Endometrium (tissue), 2 donors: ENCODE results near the gene CCNQ.
"Not testable (repeated sequence)": the region's sequence is repeated elsewhere in the genome, so short reads cannot be mapped to it uniquely, and the experiment has no call there.

Experiments
- FAIRE-seq: peaks from 2 replicates; lab custom pipeline; 2012; peaks lifted over from hg19 to GRCh38; lab: Jason Lieb, UNC
- donor health status: control.
- donor health status: control.

CCNQ gene

DNA sequence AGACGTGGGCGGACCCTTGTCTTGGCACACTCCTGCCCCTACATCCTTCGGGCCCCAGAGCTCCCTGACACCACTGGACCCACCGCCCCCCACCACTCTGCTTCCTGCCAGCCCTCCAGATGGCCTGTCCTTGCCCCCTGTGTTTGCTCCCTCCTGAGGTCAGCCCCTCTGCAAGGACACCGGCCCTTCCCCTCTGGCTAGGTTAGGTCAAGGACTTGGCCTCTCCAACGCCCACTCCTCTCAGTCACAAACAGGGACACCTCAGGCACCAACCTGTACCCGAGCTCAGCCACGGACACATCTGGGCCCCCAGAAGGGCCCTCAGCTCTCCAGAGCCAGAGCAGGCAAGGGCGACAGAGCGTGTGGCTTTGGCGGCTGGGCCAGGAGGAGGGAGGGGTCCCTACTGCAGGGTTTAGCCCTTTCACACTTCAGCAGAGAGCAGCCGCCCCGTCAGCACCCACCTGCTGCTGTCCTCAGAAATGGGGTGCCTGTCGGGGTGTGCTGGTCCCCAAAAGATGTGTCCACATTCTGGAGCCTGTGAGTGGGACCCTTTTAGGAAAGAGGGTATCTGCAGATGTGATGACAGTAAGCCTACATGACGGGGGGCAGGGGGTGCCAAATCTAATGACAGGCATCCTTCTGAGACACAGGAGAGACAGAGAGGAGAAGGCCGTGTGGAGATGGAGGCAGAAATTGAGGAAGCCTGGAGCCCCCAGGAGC is 24.5 kb upstream of the CCNQ start:
- no peak for FAIRE-seq

DNA sequence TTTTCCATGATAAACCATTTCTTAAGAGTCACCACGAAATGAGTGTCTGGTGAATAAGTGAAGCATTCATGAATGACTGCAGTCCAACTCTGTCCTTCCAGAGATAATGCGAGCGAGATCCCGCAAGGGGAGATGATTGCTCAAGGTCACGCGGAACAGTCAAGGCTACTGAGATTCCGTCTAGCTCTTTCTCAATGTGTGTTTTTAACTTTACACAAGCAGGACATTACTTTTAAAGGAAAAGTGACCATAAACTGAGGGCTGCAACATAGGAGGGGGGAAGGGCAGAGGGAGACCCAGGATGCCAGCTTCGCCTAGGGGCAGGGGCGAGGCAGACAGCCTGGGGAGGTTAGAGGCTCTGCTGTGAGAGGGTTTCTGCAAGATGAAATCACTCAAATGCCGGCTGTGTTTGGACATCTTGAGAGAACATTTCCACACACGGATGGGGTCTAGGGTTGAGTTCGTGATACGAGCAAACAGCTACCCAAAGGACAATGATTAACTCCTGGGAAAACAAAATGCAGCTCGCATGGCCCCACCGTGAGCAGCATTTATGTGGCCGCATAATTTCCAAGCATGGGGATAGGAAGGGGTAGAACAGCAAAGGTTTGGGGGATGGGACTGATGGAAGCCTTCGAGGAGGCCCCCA is 23.8 kb upstream of the CCNQ start:
- FAIRE-seq: no peak

DNA sequence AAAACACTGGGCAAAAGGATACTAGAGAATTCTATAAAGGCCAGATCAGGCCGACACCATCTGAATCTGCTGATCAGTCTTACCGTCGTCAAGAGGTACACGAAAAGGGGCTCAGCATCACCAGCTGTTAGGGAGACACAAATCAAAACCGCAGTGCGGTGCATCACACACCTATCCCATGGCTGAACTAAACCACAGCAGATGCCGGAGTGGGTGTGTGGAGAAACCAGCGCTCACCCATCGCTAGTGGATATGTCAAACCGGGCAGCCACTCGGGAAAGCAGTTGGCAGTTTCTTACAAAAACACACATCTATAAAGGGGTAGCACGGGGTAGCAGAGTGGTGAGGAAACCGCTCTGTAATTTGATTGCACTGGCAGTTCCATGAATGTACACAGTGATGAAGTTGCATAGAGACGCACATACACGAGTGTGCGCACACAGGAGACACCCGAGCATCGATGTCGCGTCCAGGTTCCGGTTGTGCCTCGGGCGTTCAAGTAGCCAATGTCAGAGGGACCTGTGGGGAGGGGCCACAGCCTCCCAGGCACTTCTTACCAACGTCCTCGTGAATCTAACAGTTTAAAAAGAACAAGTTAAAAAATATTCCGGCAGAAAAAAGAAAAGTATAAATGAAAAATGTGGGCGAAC is 23.1 kb upstream of the CCNQ start:
- FAIRE-seq: no peak

DNA sequence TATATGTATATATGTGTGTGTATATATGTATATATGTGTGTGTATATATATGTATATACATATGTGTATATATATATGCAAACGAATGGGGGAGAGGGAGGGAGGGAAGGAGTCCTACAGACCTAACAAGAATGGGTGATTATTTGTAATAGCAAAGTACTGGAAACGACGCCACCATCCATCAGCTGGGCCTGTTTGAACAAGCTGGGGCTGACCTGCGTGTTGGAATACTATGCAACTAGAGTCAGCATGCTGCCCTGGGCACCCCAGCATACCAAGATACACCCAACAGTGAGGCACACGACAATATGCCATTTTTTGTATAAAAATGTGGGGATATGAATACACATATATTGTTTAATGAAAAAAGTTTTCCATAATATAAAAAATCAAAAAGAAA is 21.6 kb upstream of the CCNQ start:
- FAIRE-seq: no peak

- no peak for FAIRE-seq
Measured at GRCh38 chrX:153614818-153615217, 15.9 kb upstream of the CCNQ start.

DNA sequence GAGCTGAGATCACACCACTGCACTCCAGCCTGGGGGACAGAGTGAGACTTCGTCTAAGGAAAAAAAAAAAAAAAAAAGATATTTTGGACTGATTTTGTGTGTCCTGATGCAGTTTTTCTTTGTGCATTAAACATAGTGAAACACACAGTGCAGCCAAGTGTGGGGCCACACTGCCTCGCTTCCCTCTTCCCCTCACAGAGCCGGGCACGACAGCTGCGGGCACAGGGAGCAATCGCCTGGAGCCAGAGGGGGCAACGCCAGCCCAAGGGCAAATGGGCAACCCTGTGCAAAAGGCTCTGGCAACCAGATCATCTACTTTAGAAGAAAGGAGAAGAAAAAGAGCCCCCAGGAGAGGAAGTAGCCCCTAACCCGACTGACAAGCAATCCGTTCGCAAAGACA is 13.5 kb upstream of the CCNQ start:
- no peak for FAIRE-seq

- no peak for FAIRE-seq
Measured at GRCh38 chrX:153611298-153612095, 12.6 kb upstream of the CCNQ start.

DNA sequence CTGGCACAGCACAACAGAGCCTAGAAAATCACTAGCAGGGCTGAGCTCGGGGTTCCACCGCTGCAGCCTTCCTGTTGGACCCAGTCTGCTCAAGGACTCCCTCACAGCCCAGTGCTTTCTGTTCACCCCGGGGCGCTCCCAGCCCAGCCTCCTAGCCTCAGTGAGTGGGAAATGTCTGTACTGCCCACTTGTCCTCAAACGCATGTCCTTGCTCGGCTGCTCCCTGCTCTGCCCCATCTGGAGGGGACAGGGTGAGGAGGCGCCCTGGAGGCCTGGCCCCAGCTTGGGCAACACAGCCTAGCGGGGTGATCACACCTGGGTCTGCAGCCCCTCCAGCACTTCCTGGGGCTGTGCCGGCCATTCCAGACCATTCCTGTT is 11.9 kb upstream of the CCNQ start:
- FAIRE-seq: no peak

DNA sequence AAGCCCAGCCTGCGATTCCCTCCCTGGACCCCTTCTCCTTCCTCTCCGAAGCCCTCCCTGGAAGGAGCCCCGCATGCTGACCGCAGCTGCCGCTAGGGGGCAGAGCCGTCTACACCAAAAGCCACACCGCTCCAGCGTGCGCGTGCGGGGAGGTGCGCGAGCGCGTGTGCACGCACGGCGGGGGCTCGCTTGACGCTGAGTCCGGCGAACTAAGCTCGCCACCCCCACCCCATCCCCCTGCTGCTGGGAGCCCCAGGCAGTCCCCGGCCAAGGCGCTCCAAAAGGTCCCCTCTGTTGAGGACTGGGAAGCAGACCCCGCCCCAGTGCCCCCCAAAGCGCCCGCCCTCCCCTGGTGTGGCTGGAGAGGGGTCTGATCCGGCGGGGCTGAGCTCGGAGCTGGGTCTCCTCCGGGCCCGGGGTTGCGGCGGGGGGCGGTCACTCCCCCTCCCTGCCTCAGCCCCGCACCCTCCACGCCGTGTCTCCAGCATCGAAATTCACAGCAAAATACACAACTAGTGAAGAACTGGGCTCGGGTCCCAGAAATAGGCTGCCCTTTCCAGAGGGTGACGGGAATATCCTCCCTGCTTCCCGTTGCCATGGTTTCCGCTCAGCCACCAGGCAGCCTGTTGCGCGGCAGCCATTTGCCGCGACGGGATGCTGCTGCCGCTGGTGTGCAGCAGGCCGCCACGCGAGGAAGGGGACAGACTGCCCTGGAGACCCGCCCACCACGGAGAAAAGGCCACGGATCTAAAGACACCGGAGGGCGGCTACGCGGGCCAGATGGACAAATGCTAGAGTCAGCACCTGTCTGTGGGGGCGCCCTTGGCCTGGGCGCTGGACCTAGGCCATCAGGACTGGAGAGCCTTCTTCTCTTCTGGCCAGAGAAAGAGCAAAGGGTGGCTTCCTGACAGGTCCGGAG is 11.2 kb upstream of the CCNQ start:
- no peak for FAIRE-seq

DNA sequence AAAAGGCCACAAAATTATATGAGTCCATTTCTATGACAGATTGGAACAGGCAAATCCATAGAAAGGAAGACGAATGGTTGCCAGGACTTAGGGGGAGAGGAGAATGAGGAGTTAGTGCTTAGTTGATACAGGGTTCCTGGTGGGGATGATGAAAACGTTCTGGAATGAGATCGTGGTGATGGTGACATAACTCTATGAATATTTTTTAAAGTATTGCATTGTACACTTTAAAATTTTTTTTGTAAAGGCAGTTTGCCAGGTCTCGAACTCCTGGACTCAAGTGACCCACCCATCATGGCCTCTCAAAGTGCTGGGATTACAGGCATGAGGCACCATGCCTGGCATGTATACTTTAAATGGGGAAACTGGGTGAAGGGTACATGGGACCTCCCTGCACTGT is 9.9 kb upstream of the CCNQ start:
- FAIRE-seq: no peak

DNA sequence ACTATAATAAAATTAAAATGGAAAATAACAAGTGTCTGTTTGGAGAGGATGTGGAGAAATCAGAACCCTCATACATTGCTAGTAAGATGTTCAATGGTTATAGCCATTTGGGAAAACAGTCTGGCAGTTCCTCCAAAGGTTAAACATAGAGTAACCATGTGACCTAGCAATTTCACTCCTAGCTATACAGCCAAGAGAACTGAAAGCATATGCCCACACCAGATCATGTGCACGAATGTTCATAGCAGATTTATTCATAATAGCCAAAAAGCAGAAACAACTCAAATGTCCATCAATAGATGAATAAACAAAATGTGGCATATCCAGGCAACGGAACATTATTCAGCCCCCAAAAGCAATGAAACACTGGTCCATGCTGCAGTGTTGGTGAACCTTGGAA is 9.4 kb upstream of the CCNQ start:
- FAIRE-seq: no peak

DNA sequence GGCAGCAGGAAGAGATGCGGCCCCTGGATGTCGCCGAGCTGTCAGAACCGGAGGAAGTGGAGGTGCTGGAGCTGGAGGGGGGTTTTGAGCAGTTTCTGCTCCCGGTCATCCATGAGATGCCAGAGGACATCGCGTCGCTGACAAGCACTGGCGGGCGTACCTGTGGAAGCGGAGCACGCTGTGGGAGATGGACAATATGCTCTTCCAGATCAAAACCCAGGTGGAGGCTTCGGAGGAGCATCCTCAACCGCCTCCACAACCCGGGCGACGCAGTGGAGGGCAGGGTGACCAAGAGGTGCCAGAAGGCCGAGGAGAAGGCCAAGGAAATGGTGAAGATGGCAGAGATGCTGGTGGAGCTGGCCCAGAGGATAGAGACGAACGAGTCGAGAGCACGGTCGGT is 7.6 kb upstream of the CCNQ start:
- FAIRE-seq: no peak

DNA sequence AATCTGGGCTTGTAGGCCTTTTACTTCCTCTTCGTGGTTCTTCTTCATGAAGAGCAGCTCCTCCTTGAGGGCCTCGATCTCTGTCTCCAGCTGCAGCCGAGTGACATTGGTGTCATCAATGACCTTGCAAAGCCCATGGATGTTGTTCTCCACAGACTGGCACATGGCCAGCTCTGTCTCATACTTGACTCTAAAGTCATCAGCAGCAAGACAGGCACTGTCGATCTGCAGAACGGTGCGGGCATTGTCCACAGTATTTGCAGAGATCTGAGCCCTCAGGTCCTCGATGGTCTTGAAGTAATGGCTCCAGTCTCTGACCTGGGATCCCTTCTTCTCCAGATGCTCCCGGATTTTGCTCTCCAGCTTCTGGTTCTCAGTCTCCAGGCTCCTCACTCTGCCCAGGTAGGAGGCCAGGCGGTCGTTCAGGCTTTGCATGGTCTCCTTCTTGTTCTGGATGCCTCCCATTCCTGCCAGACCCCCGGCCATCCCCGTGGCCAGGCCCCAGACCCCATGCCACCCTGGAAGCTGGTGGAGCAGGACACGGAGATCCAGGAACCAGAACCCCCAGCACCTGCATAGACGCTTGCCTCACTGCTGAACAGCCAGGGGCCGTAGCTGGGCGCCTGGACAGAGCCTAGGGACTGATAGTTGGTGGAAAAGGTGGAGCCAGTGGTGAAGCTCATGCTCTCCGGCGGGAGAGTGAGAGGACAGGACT is 5.9 kb upstream of the CCNQ start:
- FAIRE-seq: not testable (repeated sequence)

DNA sequence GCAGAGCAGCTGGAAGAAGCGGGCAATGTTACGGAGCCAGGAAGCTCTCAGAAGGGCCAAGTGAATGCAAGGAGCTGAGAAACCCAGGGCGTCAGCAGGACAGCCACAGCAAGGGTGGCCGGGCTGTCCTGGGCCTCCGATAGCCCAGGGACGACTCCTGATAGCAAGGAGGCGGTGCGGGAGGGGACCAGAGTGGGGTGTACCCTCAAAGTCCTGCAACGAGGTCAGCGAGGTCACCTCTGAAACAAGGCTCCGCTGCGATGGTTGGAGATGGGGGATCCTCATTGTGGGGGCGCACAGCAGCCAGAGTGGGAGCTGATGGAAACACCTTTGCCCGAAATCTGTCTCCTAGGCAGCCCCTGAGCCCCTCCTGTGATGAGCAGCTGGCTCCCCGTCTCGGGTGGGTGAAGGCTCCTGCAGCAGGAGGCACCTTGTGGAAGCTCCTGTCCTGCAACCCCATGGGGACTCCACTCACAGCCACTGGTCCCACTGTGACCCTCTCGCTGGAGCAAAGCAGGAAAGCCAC is 4.3 kb upstream of the CCNQ start:
- FAIRE-seq: no peak

GRCh38 chrX:153602601-153603000 is 3.7 kb upstream of the CCNQ start:
- no peak for FAIRE-seq

GRCh38 chrX:153601511-153602110 is 2.7 kb upstream of the CCNQ start:
- FAIRE-seq: no peak

DNA sequence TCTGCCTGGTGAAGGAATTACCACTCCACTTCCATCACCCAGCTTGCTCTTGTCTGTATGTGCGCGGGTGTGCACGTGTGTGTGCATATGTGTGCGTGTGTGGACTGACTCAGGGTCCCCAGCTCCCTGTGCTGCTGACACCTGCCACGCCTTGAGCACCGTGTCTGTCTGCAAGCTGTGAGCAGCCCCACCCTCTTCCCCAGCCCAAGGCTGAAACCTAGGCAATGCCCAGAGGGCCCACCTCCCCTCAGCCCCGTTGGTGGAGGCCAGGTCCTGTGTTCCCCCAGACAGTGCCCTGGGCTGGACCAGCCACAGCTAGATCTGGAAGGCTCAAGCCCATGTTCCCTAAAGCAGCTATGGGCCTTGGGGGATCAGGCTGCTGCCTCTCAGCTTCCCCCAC is 2.0 kb upstream of the CCNQ start:
- FAIRE-seq: no peak

GRCh38 chrX:153600032-153600373 is 1.1 kb upstream of the CCNQ start:
- FAIRE-seq: no peak

DNA sequence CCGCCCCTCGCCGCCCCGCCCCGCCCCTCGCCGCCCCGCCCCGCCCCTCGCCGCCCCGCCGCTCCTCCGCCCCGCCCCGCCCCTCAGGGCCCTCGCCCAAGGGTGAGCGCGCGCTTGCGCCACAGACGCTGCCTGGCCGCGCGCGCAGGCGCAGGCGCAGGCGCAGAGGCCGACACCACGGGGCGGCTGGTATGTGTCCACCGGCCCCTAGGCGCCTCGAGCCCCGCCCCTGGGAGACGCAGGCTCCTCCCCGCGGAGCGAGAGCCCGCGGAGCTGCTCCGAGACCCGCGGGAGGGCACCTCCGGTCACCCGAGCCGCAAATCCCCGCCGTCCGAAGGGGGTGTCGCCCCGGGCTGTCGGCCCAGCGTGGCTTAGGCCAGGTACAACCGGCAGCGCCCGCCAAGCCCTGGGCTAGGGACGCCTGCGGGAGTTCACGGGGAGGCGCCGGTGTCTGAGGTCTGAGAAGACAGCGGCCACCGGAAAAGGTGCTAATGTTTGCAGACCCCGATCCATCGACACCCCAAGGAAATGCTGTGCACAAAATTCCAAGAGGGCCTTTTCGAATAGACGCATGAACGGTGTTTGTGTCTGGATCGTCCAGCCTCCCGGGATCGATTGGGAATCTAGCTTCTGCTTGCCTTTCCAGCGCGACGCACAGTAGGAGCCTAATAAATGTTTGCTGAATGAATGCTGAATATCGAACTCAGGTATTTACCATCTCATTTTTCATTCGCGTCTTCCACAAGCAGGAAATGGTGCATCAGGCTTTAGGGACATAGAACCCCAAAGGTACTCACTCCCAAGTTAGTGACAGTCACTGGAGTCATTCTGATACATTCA is 473 bp upstream of the CCNQ start:
- FAIRE-seq: no peak
